Articular chondrocyte of knee joint (primary cell): ENCODE results near the gene GPR18. TPM values are rescaled to one million over a fixed set of nuclear protein-coding genes. Genes with fewer than 3 reads are reported as not detected.

ENCODE experiments used
- small RNA-seq: library from RNA; depleted of rRNA; stranded (forward); fragments of <200 nt; gene quantifications from one replicate; pipeline ENCODE3, GENCODE V24; 2012
- total RNA-seq: library from RNA; depleted of rRNA; stranded (reverse); fragments of >200 nt; gene quantifications from 2 replicates; pipeline ENCODE4 v1.2.3, GENCODE V29; 2012

GPR18 gene, protein sequence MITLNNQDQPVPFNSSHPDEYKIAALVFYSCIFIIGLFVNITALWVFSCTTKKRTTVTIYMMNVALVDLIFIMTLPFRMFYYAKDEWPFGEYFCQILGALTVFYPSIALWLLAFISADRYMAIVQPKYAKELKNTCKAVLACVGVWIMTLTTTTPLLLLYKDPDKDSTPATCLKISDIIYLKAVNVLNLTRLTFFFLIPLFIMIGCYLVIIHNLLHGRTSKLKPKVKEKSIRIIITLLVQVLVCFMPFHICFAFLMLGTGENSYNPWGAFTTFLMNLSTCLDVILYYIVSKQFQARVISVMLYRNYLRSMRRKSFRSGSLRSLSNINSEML
- not detected in 2 replicates for total RNA-seq

DNA sequence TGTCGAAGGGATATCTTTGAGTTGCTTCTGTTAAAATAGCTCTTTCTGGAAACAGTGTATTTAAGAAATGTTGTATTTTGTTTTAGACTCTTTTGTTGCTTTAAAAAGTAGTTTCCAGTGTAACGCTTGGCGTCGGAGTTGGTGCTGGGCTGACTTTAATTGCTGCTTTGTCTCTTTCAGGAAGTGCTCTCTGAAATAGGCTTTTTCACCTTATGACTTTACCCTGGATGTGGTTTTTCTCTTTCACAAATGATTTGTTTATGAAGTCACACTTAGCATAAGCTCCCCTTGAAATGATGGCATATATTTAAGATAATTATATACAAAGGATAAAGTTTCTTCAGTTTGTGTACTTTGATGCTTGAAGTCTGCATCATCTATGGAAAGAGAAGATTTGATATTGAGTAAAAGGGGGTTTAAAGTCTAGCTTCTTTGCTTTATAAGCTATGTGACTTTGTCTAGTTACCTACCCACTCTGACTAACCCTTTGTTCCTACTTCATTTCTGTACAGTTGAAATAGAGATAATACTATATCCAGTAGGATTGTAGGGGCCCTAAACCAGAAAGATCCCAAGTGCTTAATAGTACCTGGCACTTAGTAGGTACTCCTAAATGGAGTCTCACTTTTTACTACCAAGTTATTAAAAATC is at the start of gene GPR18:
Gene GPR18, minus strand, starts transcription at position 170 of the 651 bp plus-strand sequence. CDS start 2,507 bp downstream, outside the sequence.

DNA sequence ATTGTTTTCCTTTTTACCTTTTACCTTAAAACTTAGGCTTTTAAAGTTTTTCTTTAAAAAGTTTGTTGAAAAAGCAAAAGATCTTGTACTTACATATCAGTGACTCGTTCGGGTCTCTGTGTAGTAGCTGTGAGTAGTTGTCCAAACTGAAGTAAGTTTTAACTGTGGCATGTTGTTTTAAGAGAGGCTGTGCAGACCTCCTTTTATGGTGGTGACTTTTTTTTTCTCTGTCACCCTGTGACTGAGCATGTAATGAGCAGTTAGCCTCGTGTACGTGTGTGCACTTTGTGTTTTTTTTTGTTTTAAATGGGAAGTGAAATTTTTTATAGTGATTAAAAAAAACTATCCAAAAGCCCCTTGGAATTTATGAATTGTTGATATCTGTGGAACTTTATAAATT is 49.1 kb upstream of the GPR18 start, which contains the start of gene GPR183:
Gene GPR183, minus strand, starts transcription at position 153 of the 400 bp plus-strand sequence. CDS start 11,254 bp downstream, outside the sequence.

Small RNA genes within 50 kb of the gene (small RNA-seq; reads per million reads assigned to genes)
- not detected for gene RN7SKP9

Other genes with a start within 250 kb of the GPR18 start
- 41.8 and 48.2 TPM in 2 replicates for gene UBAC2, start 57.5 kb downstream of the GPR18 start, total RNA-seq
- gene GPR183, start 49.0 kb upstream of the GPR18 start, total RNA-seq, result 0.11 and 0.52 TPM in 2 replicates
- 178 and 183 TPM in 2 replicates for gene TM9SF2, start 243.1 kb upstream of the GPR18 start, total RNA-seq